HL-60/S4 treated with retinoic acid at 250 ng/mL for 4 days and 3 days (cell line): Measurements from ENCODE around the gene ADGRE3.
"Not testable (repeated sequence)": the region's sequence is repeated elsewhere in the genome, so short reads cannot be mapped to it uniquely, and the experiment has no call there.

Experiments
- in situ Hi-C: fragments of 300-500 bp; cut with MboI; formaldehyde crosslinking; loops from 2 replicates; pipeline ENCODE4 v1.7.0; 2022; ENCODE audit warnings: low sequenced_read_pairs

Gene ADGRE3

DNA sequence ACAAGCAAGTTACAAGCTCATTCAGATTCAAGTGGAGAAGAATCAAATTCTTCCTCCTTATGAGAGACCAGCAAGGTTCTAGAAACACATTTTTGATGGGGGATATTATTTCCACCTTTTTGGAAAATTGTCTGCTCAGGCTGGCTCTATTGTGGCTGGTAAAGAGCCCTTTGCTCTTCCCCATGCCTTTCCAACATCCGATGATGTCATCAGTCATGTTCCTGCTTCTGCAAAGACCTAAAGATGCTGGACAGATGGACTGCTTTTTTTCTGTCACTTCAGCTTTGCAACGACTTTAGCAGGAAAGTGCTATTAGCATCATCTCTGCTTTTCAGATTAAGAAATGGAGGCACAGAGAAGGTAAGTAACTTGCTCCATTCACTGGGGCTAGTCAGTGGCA lies 4.2 kb downstream of the ADGRE3 start:
- in situ Hi-C loops: no loop called here

DNA sequence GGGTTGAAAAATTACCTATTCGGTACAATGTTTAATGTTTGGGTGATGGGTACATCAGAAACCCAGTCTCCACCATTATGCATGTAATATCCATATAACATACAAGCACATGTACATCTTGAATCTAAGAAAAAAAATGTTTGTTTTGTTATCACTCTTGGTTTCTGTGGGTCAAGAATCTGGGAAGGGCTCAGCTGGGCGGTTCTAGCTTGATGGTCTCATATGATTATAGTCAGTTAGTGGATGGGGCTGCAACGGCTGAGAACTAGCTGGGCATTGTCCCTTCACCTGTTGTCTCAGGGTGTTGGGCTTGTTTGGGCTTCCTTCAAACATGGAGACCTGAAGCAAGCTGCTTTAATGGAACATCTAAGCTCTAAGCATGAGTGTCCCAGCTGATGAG lies 4.7 kb downstream of the ADGRE3 start:
- in situ Hi-C loops: no loop called here

DNA sequence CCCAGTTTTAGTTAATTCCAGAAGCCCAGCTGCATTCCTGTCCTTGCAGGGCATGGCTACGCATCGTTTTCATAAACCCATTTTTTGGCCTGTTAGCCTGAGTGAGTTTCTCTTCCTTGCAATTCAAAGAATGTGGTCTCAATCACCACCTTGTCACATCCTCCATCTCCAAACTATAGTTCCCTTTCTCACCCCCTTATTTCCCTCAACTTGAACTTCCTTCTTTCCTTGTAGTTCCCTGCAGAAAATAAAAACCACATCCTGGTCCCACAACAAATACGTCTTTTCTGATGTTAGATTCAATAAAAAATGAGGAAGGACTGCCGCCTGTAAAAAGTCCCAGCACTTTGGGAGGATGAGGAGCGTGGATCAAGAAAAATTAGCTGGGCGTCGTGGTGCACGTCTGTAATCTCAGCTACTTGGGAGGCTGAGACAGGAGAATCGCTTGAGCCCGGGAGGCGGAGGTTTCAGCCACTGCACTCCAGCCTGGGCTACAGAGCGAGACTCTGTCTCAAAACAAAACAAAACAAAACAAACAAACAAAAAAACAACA lies 13.2 kb downstream of the ADGRE3 start:
- in situ Hi-C loops: no loop called here

DNA sequence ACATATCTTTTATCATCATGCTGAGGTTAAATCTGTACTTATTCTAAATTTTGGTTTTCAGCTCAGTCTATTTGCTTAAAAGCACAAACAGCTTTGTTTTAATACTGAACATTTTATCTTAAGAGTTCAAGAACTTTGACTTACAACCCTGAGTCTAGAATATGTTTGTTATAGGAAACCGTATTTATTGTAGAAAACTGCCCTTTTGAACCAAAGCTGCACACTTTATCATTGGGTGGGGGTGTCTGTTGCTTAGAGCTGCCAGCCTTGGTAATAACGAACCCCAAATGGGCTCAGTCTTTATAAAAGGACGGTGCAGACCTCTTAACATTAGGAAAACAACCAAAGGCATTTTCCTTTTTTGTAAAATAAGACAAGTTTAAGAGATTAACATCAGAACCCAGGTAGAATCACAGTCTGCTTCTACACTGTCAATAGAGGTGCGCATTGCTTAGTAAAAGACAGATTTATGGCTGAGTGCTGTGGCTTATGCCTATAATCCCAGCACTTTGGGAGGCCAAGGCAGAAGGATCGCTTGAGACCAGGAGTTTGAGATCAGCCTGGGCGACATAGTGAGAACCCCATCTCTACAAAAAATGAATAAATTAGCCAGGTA lies 14.7 kb downstream of the ADGRE3 start:
- in situ Hi-C loops: no loop called here

DNA sequence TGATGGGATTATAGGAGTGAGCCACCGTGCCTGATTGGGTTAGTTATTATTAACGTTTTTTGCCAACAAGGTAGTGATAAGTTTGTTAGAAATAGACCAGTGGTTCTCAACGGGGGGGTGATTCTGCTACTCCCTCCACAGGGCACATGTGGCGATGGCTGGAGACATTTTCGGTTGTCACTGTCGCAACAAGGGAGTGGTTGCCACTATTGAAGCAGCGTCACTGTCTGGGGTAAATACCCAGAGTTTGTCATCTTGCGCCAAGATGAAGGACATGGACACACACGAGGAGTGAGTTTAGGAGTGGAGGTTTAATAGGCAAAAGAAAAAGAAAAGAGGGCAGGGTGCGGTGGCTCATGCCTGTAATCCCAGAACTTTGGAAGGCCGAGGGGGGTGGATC lies 18.9 kb downstream of the ADGRE3 start:
- in situ Hi-C loops: no loop called here

DNA sequence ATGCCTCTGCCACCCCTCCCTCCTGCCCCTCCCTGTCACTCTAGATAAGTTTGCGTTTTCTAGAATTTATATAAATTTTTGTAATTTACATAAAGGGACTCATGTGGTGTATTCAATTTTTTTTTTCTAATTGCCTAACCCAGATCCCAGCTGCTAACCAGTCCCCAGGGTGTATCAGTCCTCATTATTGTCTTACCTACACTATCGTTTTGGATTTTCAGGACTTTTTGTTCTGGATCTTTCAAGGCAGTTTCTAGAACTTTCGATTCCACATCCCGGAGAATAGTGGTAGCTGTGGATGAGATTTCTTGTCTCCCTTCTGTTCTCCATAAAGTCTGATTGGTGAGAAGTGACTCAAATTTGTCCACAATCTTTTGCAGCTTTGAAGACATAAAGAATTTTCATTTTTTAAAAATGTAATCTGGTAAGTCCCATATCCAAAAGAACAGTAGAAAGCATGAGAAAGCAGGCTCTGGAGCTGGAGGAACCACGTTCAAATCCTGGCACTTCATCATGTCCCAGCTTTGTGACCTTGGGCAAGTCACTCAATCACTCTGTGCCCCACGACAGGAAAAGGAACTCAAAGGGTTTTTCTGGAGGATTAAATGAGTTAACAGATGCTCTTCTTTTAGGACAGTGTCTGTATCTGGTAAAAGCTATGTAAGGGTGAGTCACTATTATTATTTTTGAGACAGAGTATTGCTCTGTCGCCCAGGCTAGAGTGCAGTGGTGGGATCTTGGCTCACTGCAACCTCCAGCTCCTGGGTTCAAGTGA lies 19.7 kb downstream of the ADGRE3 start:
- in situ Hi-C loops: no loop called here

DNA sequence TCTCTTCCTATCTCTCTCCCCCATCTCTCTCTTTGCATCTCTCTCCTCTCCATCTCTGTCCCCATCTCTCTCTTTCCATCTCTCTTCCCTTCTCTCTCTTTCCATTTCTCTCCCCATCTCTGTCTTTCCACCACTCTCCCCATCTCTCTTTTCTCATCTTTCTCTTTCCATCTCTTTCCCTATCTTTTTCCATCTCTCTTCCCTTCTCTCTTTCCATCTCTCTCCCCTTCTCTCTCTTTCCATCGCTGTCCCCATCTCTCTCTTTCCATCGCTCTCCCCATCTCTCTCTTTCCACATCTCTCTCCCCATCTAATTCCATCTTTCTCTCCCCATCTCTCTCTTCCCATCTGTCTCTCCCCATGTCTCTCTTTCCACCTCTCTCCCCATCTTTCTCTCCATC lies 24.5 kb downstream of the ADGRE3 start:
- in situ Hi-C loops: no loop called here

DNA sequence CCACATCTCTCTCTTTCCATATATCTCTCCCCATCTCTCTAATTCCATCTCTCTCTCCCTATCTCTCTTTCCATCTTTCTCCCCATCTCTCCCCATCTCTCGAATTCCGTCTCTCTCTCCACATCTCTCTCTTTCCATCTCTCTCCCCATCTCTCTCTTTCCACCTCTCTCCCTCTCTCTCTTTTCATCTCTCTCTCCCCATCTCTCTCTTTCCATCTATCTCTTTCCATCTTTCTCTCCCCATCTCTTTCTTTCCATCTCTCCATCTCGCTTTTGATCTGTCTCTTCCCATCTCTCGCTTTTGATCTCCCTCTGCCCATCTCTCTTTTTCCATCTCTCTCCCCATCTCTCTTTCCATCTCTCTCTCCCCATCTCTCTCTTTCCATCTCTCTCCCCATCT lies 25.6 kb downstream of the ADGRE3 start:
- in situ Hi-C loops: no loop called here

DNA sequence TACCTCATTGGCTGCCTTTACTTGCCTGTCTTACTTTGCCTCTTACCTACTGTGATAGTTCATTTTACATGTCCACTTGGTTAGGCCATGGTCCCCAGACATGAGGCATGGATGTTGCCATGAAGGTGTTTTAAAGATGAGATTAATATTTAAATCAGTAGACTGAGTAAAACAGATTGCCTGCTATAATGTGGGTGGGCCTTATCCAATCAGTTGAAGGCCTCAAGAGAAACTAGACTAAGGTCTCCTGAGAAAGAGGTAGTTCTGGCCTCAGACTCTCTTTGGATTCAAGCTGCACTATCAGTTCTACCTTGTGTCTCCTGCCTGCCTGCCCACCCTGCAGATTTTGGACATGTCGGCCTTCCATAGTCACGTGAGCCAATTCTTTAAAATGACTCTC lies 26.1 kb downstream of the ADGRE3 start:
- in situ Hi-C loops: no loop called here

DNA sequence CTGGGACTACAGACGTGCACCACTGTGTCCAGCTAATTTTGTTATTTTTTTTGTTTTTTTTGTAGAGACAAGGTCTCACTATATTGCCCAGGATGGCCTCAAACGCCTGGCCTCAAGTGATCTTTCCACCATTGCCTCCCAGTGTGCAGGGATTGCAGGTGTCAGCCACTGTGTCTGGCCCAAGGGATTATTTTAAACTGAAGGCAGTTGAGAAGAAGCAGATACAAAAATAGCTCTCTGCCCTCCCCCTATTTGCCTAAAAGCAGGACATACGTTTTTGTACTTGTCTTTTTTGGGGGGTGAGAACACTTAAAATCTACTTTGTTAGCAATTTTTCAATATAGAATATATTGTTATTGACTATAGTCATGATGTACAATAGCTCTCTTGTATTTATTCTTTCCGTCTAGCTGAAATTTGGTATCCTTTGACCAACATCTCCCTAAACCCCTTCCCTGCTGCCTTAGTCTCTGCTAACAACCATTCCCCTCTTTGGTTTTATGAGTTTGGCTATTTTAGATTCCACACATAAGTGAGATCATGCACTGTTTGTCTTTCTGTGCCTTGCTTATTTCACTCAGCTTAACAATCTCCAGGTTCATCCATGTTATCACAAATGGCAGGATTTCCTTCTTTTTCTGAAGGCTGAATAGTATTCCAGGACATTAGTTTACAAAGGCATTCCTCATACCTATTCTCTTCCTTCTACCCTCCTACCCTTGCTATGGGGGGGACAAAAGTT lies 34.9 kb downstream of the ADGRE3 start:
- in situ Hi-C loops: no loop called here

DNA sequence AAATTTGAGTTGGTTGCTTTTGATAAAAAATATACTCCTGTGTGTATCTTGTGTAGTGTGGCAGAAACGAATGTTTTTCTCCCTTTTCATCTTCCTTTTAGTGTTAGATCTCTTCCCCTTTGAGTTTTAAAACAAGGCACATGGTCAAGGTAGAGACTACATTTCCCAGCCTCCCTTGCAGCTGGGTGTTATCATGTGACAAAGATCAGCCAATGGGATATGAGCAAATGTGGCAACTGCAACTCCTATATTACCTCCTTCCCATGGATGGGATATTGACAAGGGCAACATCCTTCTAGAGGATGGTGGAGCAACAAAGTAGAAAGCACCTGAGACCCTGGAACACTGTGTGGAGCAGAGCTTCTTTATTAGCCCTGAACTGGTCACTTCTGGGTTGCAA lies 42.4 kb downstream of the ADGRE3 start:
- in situ Hi-C loops: no loop called here

DNA sequence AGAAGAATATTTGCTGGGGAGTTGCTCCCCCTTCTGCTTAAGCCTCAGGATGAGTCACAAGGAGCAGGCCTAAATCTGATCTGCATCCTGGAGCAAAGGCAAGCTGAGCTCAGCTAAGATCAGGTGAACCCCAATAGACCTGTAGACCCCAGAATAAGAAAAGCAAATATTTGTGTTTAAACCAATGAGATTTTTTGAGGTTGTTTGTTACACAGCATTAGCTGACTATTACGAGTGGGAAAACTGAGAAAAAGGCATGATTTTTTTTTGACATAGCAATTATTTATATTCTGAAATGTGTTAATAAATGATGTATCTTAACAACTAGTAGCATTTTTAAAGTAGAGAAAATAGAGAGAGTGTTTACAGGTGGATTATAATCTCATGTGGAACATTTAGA lies 45.1 kb downstream of the ADGRE3 start:
- in situ Hi-C loops: no loop called here

DNA sequence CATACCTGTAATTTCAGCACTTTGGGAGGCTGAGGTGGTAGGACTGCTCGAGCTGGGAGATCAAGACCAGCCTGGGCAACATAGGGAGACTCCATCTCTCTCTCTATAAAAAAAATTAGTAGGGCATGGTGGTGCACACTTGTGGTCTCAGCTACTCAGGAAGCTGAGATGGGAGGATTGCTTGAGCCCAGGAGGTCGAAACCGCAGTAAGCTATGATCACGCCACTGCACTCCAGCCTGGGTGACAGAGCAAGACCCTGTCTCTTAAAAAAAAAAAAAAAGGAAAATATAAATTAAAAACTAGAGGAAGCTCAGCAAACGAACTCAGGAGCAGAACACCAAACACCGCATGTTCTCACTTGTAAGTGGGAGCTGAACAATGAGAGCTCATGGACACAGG lies 50.2 kb downstream of the ADGRE3 start:
- in situ Hi-C loops: not testable (repeated sequence)

DNA sequence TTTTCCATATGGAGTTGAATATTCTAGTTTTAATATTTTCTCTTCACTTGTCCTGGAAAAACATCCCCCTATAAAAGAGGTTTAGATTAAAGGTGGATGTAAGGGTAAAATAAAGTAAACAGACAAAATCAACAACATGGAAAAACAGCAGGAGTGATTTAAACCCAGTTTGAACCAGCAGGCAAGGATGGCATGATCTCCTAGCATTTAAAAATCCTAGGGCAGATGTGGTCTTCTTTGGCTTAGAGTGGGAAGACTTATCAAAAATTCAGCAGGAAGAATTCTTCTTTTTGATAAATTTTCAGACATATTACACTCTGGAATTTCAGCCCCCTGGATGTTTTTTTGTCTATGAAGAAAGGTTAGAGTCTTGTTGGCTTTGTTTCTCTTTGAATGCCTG lies 55.2 kb downstream of the ADGRE3 start:
- in situ Hi-C loops: no loop called here

DNA sequence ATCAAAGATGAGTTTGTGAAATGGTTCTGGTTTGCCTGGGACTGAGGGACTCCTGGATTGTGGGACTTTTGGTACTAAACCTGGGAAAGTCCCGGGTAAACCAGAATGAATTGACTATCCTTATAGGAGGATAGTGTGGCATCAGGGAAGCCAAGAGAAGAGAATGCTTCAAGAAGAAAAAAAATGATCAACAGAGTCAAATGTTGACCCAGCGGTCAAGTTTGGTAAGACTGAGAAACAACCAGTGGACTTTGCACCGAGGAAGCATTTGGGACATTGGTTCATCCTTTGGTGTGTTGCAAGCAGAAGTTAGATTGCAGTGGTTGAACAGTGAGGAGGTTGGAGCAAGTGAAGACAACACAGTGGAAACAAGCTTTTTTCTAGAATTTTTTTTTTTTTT lies 58.2 kb downstream of the ADGRE3 start:
- in situ Hi-C loops: no loop called here

DNA sequence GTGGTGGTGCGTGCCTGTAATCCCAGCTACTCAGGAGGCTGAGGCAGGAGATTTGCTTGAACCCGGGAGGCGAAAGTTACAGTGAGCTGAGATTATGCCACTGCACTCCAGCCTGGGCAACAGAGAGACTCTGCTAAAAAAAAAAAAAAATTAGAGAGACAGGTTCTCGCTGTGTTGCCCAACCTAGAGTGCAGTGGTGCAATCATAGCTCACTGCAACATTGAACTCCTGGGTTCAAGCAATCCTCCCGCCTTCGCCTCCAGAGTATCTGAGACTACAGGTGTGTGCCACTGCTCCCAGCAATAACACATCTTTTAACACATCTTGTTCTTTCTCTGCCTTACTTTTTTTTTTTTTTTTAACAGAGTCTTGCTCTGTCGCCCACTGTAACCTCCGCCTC lies 59.0 kb downstream of the ADGRE3 start:
- in situ Hi-C loops: no loop called here

DNA sequence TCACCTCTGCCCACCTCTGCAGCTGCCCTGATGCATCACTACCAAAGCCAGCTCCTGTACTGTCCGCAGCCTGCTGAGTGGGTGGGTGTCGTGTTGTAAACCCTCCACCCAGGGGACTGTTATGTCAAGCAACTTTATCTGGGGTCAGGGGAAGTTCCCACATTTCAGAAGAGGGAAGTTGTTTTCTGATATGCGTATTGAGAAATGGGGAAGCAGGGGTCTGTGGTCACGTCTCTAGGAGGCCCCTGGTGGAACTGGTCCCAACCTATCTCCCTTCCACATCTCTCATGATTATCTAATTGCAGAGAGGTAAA lies 60.6 kb downstream of the ADGRE3 start:
- in situ Hi-C loops: no loop called here

DNA sequence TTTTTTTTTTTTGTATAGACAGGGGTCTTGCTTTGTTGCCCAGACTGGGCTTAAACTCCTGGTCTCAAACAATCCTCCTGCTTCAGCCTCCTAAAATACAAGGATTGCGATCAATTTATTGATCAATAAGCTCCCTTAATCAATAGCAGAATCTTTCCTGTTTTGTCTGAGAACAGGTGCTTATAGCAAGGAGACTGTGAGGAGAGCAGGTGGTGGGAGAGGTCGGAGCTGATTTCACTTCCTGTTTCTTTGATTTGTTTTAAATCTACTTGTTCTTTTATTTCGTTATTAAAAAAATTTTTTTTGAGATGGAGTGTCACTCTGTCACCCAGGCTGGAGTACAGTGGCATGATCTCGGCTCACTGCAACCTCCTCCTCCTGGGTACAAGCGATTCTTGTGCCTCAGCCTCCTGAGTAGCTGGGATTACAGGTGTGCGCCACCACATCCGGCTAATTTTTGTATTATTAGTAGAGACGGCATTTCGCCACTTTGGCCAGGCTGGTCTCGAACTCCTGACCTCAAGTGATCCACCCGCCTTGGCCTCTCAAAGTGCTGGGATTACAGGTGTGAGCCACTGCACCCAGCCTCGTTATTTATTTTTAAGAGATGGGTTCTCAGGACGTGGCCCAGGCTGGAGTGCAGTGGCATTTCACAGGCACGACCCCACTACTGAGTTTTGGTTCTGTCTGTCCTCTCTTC lies 61.1 kb downstream of the ADGRE3 start:
- in situ Hi-C loops: not testable (repeated sequence)

DNA sequence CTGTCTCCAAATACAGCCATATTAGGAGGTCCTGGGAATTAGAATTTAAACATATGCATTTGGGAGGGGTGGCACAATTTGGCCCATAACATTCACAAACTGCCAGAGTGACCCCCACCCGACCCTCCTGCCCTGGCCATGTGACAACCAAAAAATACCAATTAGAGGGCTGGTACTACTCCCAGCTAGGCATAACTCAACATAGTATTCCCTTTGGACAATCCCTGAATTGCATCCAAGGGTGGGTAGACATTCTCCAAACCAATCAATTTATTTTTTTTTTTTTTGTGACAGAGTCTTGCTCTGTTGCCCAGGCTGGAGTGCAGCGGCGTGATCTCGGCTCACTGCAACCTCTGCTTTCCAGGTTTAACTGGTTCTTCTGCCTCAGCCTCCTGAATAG lies 62.0 kb downstream of the ADGRE3 start:
- in situ Hi-C loops: no loop called here

DNA sequence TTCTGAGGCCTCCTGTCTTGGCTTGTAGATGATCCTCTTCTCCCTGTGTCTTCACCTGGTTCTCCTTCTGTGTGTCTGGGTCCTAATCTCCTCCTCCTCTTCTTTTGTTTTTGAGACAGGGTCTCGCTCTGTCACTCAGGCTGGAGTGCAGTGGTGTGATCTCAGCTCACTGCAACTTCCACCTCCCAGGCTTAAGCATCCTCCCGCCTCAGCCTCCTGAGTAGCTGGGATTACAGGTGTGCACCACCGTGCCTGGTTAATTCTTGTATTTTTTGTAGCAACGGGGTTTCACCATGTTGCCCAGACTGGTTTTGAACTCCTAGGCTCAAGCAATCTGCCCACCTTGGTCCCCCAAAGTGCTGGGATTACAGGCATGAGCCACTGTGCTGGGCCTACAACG lies 62.4 kb downstream of the ADGRE3 start:
- in situ Hi-C loops: not testable (repeated sequence)

DNA sequence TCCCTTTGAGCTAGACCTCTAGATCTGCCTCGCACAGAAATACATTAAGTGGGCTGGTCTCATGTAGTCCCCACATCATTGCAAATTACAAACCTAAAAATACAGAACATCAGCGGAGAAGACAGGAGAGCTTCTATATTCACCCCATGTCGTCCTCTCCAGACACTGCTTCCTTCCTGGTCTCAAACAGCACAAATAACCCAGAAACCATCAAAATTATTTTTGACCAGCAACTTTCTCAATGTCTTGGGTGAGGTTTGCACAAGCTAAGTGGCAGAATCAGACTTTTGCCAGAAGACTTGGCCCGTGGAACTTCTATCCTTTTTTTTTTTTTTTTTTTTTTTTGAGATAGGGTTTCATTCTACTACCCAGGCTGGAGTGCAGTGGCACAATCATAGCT lies 63.6 kb downstream of the ADGRE3 start:
- in situ Hi-C loops: no loop called here
